GM12865 (cell line): Measurements from ENCODE around the gene SFMBT2.
"Not testable (repeated sequence)": the region's sequence is repeated elsewhere in the genome, so short reads cannot be mapped to it uniquely, and the experiment has no call there.

ENCODE experiments used
- DNase-seq: peaks from one replicate; pipeline ENCODE4 v3.0.0; 2010; ENCODE audit warnings: low read depth
- H3K4me3 ChIP-seq: 2 replicates; pipeline ENCODE4 v1.5.1; 2011; ENCODE audit warnings: mild to moderate bottlenecking, low read depth, low read length, control low read depth
- TF ChIP-seq, protein P1 (sequence below): IDR thresholded peaks from 2 replicates; pipeline ENCODE4 v1.5.1; 2011; ENCODE audit warnings: low read length, control low read depth, low read depth, inconsistent platforms; ENCODE audit not compliant: insufficient read depth; ENCODE audit errors: missing control alignments

The SFMBT2 gene

GRCh38 chr10:7302930-7303557 is 107.8 kb downstream of the SFMBT2 start:
- no peak overlapping the region for H3K4me3 ChIP-seq
- no peak for DNase-seq

GRCh38 chr10:7302392-7302906 is 108.4 kb downstream of the SFMBT2 start:
- no peak overlapping the region for H3K4me3 ChIP-seq
- no peak for DNase-seq
- TF ChIP-seq, protein P1, sequence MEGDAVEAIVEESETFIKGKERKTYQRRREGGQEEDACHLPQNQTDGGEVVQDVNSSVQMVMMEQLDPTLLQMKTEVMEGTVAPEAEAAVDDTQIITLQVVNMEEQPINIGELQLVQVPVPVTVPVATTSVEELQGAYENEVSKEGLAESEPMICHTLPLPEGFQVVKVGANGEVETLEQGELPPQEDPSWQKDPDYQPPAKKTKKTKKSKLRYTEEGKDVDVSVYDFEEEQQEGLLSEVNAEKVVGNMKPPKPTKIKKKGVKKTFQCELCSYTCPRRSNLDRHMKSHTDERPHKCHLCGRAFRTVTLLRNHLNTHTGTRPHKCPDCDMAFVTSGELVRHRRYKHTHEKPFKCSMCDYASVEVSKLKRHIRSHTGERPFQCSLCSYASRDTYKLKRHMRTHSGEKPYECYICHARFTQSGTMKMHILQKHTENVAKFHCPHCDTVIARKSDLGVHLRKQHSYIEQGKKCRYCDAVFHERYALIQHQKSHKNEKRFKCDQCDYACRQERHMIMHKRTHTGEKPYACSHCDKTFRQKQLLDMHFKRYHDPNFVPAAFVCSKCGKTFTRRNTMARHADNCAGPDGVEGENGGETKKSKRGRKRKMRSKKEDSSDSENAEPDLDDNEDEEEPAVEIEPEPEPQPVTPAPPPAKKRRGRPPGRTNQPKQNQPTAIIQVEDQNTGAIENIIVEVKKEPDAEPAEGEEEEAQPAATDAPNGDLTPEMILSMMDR: no peak

More at GRCh38 chr10:7302930-7303557, 107.8 kb downstream of the SFMBT2 start:
- TF ChIP-seq, protein P1: no peak

DNA sequence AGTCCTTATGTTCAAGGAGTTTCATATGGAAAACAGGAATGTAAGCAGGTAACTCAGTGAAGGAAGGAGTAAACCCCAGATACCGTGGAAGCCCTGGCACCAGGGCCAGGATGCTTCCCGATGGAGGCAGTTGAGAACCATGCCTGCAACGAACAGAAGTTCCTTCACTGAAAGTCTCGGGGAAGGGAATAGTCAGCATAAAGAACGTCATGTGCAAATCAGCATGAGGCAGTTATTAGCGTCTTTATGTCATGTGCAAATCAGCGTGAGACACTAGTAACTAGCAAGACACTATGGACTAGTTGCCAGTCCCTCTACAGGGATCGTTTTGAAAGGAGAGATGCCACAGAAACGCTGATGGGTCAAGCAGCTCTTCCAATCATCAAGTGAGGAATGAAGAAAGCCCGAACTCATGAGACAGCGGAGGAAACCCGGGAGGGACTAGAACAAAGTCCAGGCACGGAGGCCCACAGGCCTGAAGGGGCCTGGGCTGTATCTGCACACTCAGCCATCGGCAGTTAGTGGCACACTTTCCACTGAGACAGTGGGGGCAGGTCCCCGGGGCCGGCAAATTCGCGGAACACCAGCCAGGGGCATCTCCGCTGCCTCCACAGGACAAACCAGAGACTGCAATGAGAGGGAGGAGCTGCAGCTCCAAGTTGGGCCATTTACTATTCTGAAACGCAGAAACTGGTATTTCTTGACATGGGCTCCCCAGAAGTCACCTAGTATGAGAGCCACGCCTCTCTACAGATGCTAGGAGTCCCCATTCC is 109.6 kb downstream of the SFMBT2 start:
- no peak for DNase-seq

DNA sequence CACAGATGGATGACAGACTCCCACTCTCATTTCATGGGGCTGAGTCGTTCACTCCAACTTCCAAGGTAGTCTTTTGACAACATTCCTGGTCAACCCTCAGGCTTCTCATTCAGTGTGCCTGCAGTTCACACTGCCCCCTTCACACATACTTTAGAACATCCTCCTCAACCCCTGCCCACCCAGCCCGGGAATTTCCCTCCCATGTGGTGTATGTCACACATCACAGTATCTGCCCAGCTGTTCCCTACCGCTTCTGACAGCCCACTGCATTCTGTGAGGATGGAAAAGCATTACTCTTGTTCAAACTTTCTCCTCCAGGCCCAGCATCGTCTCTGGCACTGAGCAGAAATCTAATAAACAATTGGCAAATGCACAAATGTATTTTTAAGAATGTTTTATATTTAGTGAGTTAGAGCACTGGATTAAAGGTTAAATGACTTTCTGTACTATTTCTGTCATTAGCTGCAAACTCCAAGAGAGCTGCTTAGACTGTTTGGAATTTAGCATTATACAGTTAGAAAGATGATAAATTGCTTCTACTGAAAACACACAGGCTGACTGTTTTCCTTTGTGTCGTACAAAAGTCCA is 110.4 kb downstream of the SFMBT2 start:
- no peak overlapping the region for H3K4me3 ChIP-seq

More for the DNA sequence above, 109.6 kb downstream of the SFMBT2 start:
- TF ChIP-seq, protein P1: no peak
- no peak overlapping the region for H3K4me3 ChIP-seq

GRCh38 chr10:7299601-7300325 is 111.1 kb downstream of the SFMBT2 start:
- H3K4me3 ChIP-seq, DNase-seq: not testable (repeated sequence)

More for the DNA sequence above, 110.4 kb downstream of the SFMBT2 start:
- no peak for DNase-seq
- TF ChIP-seq, protein P1: no peak

DNA sequence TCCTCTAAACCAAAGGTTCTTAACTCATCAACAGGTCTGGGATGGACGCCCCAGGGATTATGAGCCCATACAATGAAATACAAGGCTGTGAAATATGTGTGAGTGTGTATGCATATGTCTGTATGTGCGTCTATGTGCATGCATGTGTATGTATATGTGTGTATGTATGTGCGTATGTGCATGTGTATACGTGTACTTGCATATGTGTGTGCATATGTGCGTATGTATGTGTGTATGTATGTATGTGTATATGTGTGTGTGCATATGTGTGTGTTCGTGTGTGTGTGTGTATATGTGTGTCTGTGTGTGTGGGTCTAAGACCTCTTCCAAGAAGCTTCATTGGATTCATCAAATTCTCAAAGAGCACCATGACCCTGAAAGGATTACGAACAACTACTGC is 112.3 kb downstream of the SFMBT2 start:
- no peak for DNase-seq
- TF ChIP-seq, protein P1: no peak
- no peak overlapping the region for H3K4me3 ChIP-seq
